ENCODE measurements around the gene ANKHD1. TPM values are rescaled to one million over a fixed set of nuclear protein-coding genes. Genes with fewer than 3 reads are reported as not detected.

Gene ANKHD1
- polyA plus RNA-seq, 4 donors = 44.2 to 136 (median 61.9) TPM

- Histone ChIP-seq H3K4me1 (ENCODE audit: control insufficient read depth in 3 of 3, insufficient read depth in 2 of 3, low read depth in 1 of 3, low read length in 2 of 3) (peaks cover 0 to 10% (median 9%) of the 10 kb centered on the region in 3 donors), H3K27ac (ENCODE audit: low read depth in 1 of 3, low read length in 2 of 3) (peak overlapping the region; percentile 95 to 96 (median 95)), H3K4me3 (ENCODE audit: low read depth in 1 of 3, low read length in 3 of 3) (peak overlapping the region in 2 of 3 donors; percentile 64 to 85), H3K9me3 (ENCODE audit: control insufficient read depth in 2 of 2, insufficient read depth in 1 of 2, low read depth in 1 of 2, low read length in 1 of 2) (no peaks in the 10 kb centered on the region), H3K27me3 (ENCODE audit: control insufficient read depth in 3 of 3, insufficient read depth in 3 of 3, low read length in 3 of 3) (no peaks in the 10 kb centered on the region), H3K36me3 (ENCODE audit: control insufficient read depth in 3 of 3, insufficient read depth in 2 of 3, low read depth in 1 of 3, low read length in 3 of 3) (peaks cover 0 to 52% (median 2%) of the 10 kb centered on the region in 3 donors)
- DNase-seq (no peak), FAIRE-seq (no peak)
- 58 to 74% (median 68%) methylated on average over 8 of the region's 8 CpGs for WGBS, 3 donors
Observed at GRCh38 chr5:140563596-140563995, 162.0 kb downstream of the ANKHD1 start.

GRCh38 chr5:140564196-140565023 is 162.8 kb downstream of the ANKHD1 start, which contains the start of the genes APBB3 and SLC35A4:
APBB3 (minus strand) TSS chr5:140564598; CDS start chr5:140564245, 353 bp downstream.
SLC35A4 (plus strand) TSS chr5:140564828; CDS start chr5:140567170, 2,342 bp downstream.
- Histone ChIP-seq H3K9me3 (ENCODE audit: control insufficient read depth in 2 of 2, insufficient read depth in 1 of 2, low read depth in 1 of 2, low read length in 1 of 2) (no peaks in the 10 kb centered on the region), H3K27me3 (ENCODE audit: control insufficient read depth in 3 of 3, insufficient read depth in 3 of 3, low read length in 3 of 3) (no peaks in the 10 kb centered on the region), H3K36me3 (ENCODE audit: control insufficient read depth in 3 of 3, insufficient read depth in 2 of 3, low read depth in 1 of 3, low read length in 3 of 3) (peaks cover 0 to 54% (median 2%) of the 10 kb centered on the region in 3 donors), H3K27ac (ENCODE audit: low read depth in 1 of 3, low read length in 2 of 3) (peak within 1 kb of the TSS; percentile 95 to 96 (median 95)), H3K4me1 (ENCODE audit: control insufficient read depth in 3 of 3, insufficient read depth in 2 of 3, low read depth in 1 of 3, low read length in 2 of 3) (peaks cover 0 to 15% (median 10%) of the 10 kb centered on the region in 3 donors), H3K4me3 (ENCODE audit: low read depth in 1 of 3, low read length in 3 of 3) (peak within 1 kb of the TSS; percentile 53 to 85 (median 64))
- 0 to 1% (median 1%) methylated on average over 74 of the region's 74 CpGs for WGBS, 3 donors
- DNase-seq (peak; percentile 98 to 99), FAIRE-seq (no peak)

- Histone ChIP-seq H3K9me3 (ENCODE audit: control insufficient read depth in 2 of 2, insufficient read depth in 1 of 2, low read depth in 1 of 2, low read length in 1 of 2) (no peaks in the 10 kb centered on the region), H3K27ac (ENCODE audit: low read depth in 1 of 3, low read length in 2 of 3) (peak overlapping the region; percentile 95 to 96 (median 95)), H3K4me3 (ENCODE audit: low read depth in 1 of 3, low read length in 3 of 3) (peak overlapping the region; percentile 53 to 85 (median 64)), H3K36me3 (ENCODE audit: control insufficient read depth in 3 of 3, insufficient read depth in 2 of 3, low read depth in 1 of 3, low read length in 3 of 3) (peaks cover 0 to 55% (median 2%) of the 10 kb centered on the region in 3 donors), H3K4me1 (ENCODE audit: control insufficient read depth in 3 of 3, insufficient read depth in 2 of 3, low read depth in 1 of 3, low read length in 2 of 3) (peaks cover 0 to 15% (median 10%) of the 10 kb centered on the region in 3 donors), H3K27me3 (ENCODE audit: control insufficient read depth in 3 of 3, insufficient read depth in 3 of 3, low read length in 3 of 3) (no peaks in the 10 kb centered on the region)
- WGBS, 3 donors = 0 to 5% (median 2%) methylated on average over 13 of the region's 13 CpGs
- FAIRE-seq (no peak), DNase-seq (no peak)
Observed at GRCh38 chr5:140565024-140565779, 163.6 kb downstream of the ANKHD1 start.

GRCh38 chr5:140565780-140566095 is 164.1 kb downstream of the ANKHD1 start:
- Histone ChIP-seq H3K4me1 (ENCODE audit: control insufficient read depth in 3 of 3, insufficient read depth in 2 of 3, low read depth in 1 of 3, low read length in 2 of 3) (peaks cover 0 to 15% (median 10%) of the 10 kb centered on the region in 3 donors), H3K4me3 (ENCODE audit: low read depth in 1 of 3, low read length in 3 of 3) (peak overlapping the region in 2 of 3 donors; percentile 64 to 85), H3K9me3 (ENCODE audit: control insufficient read depth in 2 of 2, insufficient read depth in 1 of 2, low read depth in 1 of 2, low read length in 1 of 2) (no peaks in the 10 kb centered on the region), H3K27ac (ENCODE audit: low read depth in 1 of 3, low read length in 2 of 3) (peak overlapping the region in 1 of 3 donors; percentile 96), H3K36me3 (ENCODE audit: control insufficient read depth in 3 of 3, insufficient read depth in 2 of 3, low read depth in 1 of 3, low read length in 3 of 3) (peaks cover 0 to 51% (median 2%) of the 10 kb centered on the region in 3 donors), H3K27me3 (ENCODE audit: control insufficient read depth in 3 of 3, insufficient read depth in 3 of 3, low read length in 3 of 3) (no peaks in the 10 kb centered on the region)
- FAIRE-seq = no peak
- no peak for DNase-seq
- WGBS, 3 donors = 76 to 81% (median 77%) methylated on average over 4 of the region's 4 CpGs

- Histone ChIP-seq H3K27me3 (ENCODE audit: control insufficient read depth in 3 of 3, insufficient read depth in 3 of 3, low read length in 3 of 3) (no peaks in the 10 kb centered on the region), H3K9me3 (ENCODE audit: control insufficient read depth in 2 of 2, insufficient read depth in 1 of 2, low read depth in 1 of 2, low read length in 1 of 2) (no peaks in the 10 kb centered on the region), H3K36me3 (ENCODE audit: control insufficient read depth in 3 of 3, insufficient read depth in 2 of 3, low read depth in 1 of 3, low read length in 3 of 3) (peaks cover 0 to 48% (median 2%) of the 10 kb centered on the region in 3 donors), H3K27ac (ENCODE audit: low read depth in 1 of 3, low read length in 2 of 3) (no peak overlapping the region), H3K4me1 (ENCODE audit: control insufficient read depth in 3 of 3, insufficient read depth in 2 of 3, low read depth in 1 of 3, low read length in 2 of 3) (peaks cover 0 to 15% (median 10%) of the 10 kb centered on the region in 3 donors), H3K4me3 (ENCODE audit: low read depth in 1 of 3, low read length in 3 of 3) (no peak overlapping the region)
- FAIRE-seq = no peak
- DNase-seq = no peak
- WGBS, 3 donors = 78 to 93% (median 89%) methylated on average over 5 of the region's 5 CpGs
Observed at GRCh38 chr5:140566665-140567064, 165.0 kb downstream of the ANKHD1 start.

GRCh38 chr5:140567136-140567818 is 165.6 kb downstream of the ANKHD1 start:
- H3K4me1 ChIP-seq (ENCODE audit: control insufficient read depth in 3 of 3, insufficient read depth in 2 of 3, low read depth in 1 of 3, low read length in 2 of 3) = peaks cover 0 to 15% (median 10%) of the 10 kb centered on the region in 3 donors
- no peak overlapping the region for H3K27ac ChIP-seq (ENCODE audit: low read depth in 1 of 3, low read length in 2 of 3)
- 86 to 89% (median 88%) methylated on average over 22 of the region's 22 CpGs for WGBS, 3 donors
- DNase-seq (no peak), FAIRE-seq (no peak)
- no peak overlapping the region for H3K4me3 ChIP-seq (ENCODE audit: low read depth in 1 of 3, low read length in 3 of 3)
- no peaks in the 10 kb centered on the region for H3K9me3 ChIP-seq (ENCODE audit: control insufficient read depth in 2 of 2, insufficient read depth in 1 of 2, low read depth in 1 of 2, low read length in 1 of 2)
- H3K27me3 ChIP-seq (ENCODE audit: control insufficient read depth in 3 of 3, insufficient read depth in 3 of 3, low read length in 3 of 3) = no peaks in the 10 kb centered on the region
- H3K36me3 ChIP-seq (ENCODE audit: control insufficient read depth in 3 of 3, insufficient read depth in 2 of 3, low read depth in 1 of 3, low read length in 3 of 3) = peaks cover 0 to 42% (median 2%) of the 10 kb centered on the region in 3 donors

GRCh38 chr5:140567871-140568270 is 166.2 kb downstream of the ANKHD1 start:
- H3K4me1 ChIP-seq (ENCODE audit: control insufficient read depth in 3 of 3, insufficient read depth in 2 of 3, low read depth in 1 of 3, low read length in 2 of 3) = peaks cover 0 to 15% (median 10%) of the 10 kb centered on the region in 3 donors
- H3K4me3 ChIP-seq (ENCODE audit: low read depth in 1 of 3, low read length in 3 of 3) = no peak overlapping the region
- no peak overlapping the region for H3K27ac ChIP-seq (ENCODE audit: low read depth in 1 of 3, low read length in 2 of 3)
- peaks cover 0 to 41% (median 2%) of the 10 kb centered on the region in 3 donors for H3K36me3 ChIP-seq (ENCODE audit: control insufficient read depth in 3 of 3, insufficient read depth in 2 of 3, low read depth in 1 of 3, low read length in 3 of 3)
- 96 to 97% (median 97%) methylated on average over 13 of the region's 13 CpGs for WGBS, 3 donors
- DNase-seq (no peak), FAIRE-seq (no peak)
- no peaks in the 10 kb centered on the region for H3K27me3 ChIP-seq (ENCODE audit: control insufficient read depth in 3 of 3, insufficient read depth in 3 of 3, low read length in 3 of 3)
- H3K9me3 ChIP-seq (ENCODE audit: control insufficient read depth in 2 of 2, insufficient read depth in 1 of 2, low read depth in 1 of 2, low read length in 1 of 2) = no peaks in the 10 kb centered on the region

All from small intestine (tissue), 7 donors.